ENCODE data around the gene VPS41.

GRCh38 chr7:38801786-38802185 is 107.2 kb downstream of the VPS41 start:
- TF ChIP-seq CTCF (conservative IDR thresholded peaks at IDR 0.05), result no peak
- TF ChIP-seq EZH2 (IDR thresholded peaks at IDR 0.05; ENCODE audit: low read depth), result no peak

All from PC-9 (cell line).